Measurements from ENCODE around the gene DMBT1. TPM values are rescaled to one million over a fixed set of nuclear protein-coding genes. Genes with fewer than 3 reads are reported as not detected.

The DMBT1 gene
- polyA plus RNA-seq, 5 donors, result 0.18 to 1.6 (median 1.0) TPM

GRCh38 chr10:122548407-122549085 is 12.0 kb upstream of the DMBT1 start:
- DNase-seq, result no peak

- no peak for DNase-seq
Measured at GRCh38 chr10:122549636-122550035, 10.9 kb upstream of the DMBT1 start.

- no peak for DNase-seq
Measured at GRCh38 chr10:122550427-122550826, 10.1 kb upstream of the DMBT1 start.

- DNase-seq, result no peak
Measured at GRCh38 chr10:122550983-122551382, 9.6 kb upstream of the DMBT1 start.

GRCh38 chr10:122551450-122551849 is 9.1 kb upstream of the DMBT1 start:
- no peak for DNase-seq

GRCh38 chr10:122553341-122553740 is 7.2 kb upstream of the DMBT1 start:
- no peak for DNase-seq

GRCh38 chr10:122554131-122555036 is 6.2 kb upstream of the DMBT1 start:
- DNase-seq, result no peak

- no peak for DNase-seq
Measured at GRCh38 chr10:122555442-122555841, 5.1 kb upstream of the DMBT1 start.

- no peak for DNase-seq
Measured at GRCh38 chr10:122557516-122557915, 3.0 kb upstream of the DMBT1 start.

- DNase-seq, result no peak
Measured at GRCh38 chr10:122558452-122558851, 2.1 kb upstream of the DMBT1 start.

- no peak for DNase-seq
Measured at GRCh38 chr10:122559228-122559627, 1.3 kb upstream of the DMBT1 start.

GRCh38 chr10:122561212-122561611 is 658 bp downstream of the DMBT1 start:
- no peak for DNase-seq

- DNase-seq, result no peak
Measured at GRCh38 chr10:122561792-122562191, 1.2 kb downstream of the DMBT1 start.

GRCh38 chr10:122564980-122565379 is 4.4 kb downstream of the DMBT1 start:
- DNase-seq, result no peak

GRCh38 chr10:122565766-122566206 is 5.2 kb downstream of the DMBT1 start:
- peak; percentile 64 to 73 for DNase-seq

- no peak for DNase-seq
Measured at GRCh38 chr10:122566632-122567031, 6.1 kb downstream of the DMBT1 start.

GRCh38 chr10:122567056-122567660 is 6.6 kb downstream of the DMBT1 start:
- DNase-seq, result no peak

- DNase-seq, result no peak
Measured at GRCh38 chr10:122568551-122568950, 8.0 kb downstream of the DMBT1 start.

GRCh38 chr10:122570920-122571319 is 10.4 kb downstream of the DMBT1 start:
- DNase-seq, result no peak

- DNase-seq, result no peak
Measured at GRCh38 chr10:122571892-122572291, 11.3 kb downstream of the DMBT1 start.

GRCh38 chr10:122575776-122576175 is 15.2 kb downstream of the DMBT1 start:
- DNase-seq, result no peak

- no peak for DNase-seq
Measured at GRCh38 chr10:122576291-122576690, 15.7 kb downstream of the DMBT1 start.
